Osteoblast (primary cell): ENCODE data around the gene CCDC7. TPM values are rescaled to one million over a fixed set of nuclear protein-coding genes. Genes with fewer than 3 reads are reported as not detected.
"Not testable (repeated sequence)": the region's sequence is repeated elsewhere in the genome, so short reads cannot be mapped to it uniquely, and the experiment has no call there.

ENCODE experiments used
- DNase-seq: peaks from one replicate; pipeline ENCODE4 v3.0.0; 2011; ENCODE audit warnings: low spot score, mixed read lengths; ENCODE audit not compliant: insufficient read length; ENCODE audit errors: missing footprints
- H2AFZ ChIP-seq: 2 replicates; pipeline ENCODE4 v1.6.0; 2011; ENCODE audit warnings: mild to moderate bottlenecking, low read length
- H3K27ac ChIP-seq: 2 replicates; pipeline ENCODE4 v1.5.1; 2011; ENCODE audit warnings: mild to moderate bottlenecking, low read depth, low read length, moderate library complexity
- H3K27me3 ChIP-seq: 2 replicates; pipeline ENCODE4 v1.6.0; 2012; ENCODE audit warnings: mild to moderate bottlenecking, control low read depth, inconsistent platforms, low read length, moderate library complexity; ENCODE audit not compliant: insufficient read depth
- H3K36me3 ChIP-seq: 2 replicates; pipeline ENCODE4 v1.5.1; 2011; ENCODE audit warnings: mild to moderate bottlenecking, low read length, control low read depth, moderate library complexity; ENCODE audit not compliant: insufficient read depth
- H3K4me1 ChIP-seq: 2 replicates; pipeline ENCODE4 v1.5.1; 2011; ENCODE audit warnings: mild to moderate bottlenecking, low read length, control low read depth, moderate library complexity; ENCODE audit not compliant: insufficient read depth
- H3K4me2 ChIP-seq: 2 replicates; pipeline ENCODE4 v1.6.0; 2011; ENCODE audit warnings: mild to moderate bottlenecking, low read length; ENCODE audit not compliant: insufficient read depth
- H3K4me3 ChIP-seq: fragments of 200-600 bp; sonication (generic); 3 replicates; pipeline ENCODE4 v1.5.1; 2012; ENCODE audit warnings: mild to moderate bottlenecking, low read length, inconsistent platforms; ENCODE audit not compliant: insufficient read depth
- H3K79me2 ChIP-seq: 2 replicates; pipeline ENCODE4 v1.6.0; 2012; ENCODE audit warnings: mild to moderate bottlenecking, low read length, control low read depth, inconsistent platforms; ENCODE audit not compliant: insufficient read depth
- H3K9me3 ChIP-seq: 2 replicates; pipeline ENCODE4 v1.5.1; 2011; ENCODE audit warnings: low read depth, low read length, control low read depth
- H4K20me1 ChIP-seq: 2 replicates; pipeline ENCODE4 v1.6.0; 2012; ENCODE audit warnings: mild to moderate bottlenecking, low read length, control low read depth; ENCODE audit not compliant: insufficient read depth
- total RNA-seq: library from RNA; depleted of rRNA; stranded (reverse); fragments of >200 nt; gene quantifications from 2 replicates; pipeline ENCODE4 v1.2.3, GENCODE V29; 2012
- TF ChIP-seq, protein P1 (sequence below): IDR thresholded peaks from 2 replicates; pipeline ENCODE4 v1.5.1; 2011; ENCODE audit warnings: mild to moderate bottlenecking, low read depth, low read length, moderate library complexity; ENCODE audit errors: extremely low read depth

The CCDC7 gene
- total RNA-seq, 1 donor = 22.4 TPM

DNA sequence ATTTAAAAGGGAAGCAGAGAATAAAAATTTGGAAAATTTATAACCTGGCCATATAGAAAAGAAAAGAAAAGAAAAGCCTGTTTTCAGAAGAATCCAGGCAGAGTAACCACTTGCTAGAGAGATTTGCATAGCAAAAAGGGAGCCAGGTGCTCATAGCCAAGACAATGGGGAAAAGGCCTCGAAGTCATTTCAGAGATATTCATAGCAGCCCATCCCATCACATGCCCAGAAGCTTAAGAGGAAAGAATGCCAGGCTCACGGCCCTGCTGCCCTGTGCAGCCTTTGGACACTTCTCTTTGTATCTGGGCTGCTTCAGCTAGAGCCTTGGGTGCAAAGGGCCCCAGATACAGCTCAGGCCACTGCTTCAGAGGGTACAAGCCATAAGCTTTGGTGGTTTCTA, 159.8 kb downstream of the CCDC7 start:
- Histone ChIP-seq H3K27ac (no peak overlapping the region), H3K4me3 (no peak overlapping the region)
- TF ChIP-seq, protein P1, sequence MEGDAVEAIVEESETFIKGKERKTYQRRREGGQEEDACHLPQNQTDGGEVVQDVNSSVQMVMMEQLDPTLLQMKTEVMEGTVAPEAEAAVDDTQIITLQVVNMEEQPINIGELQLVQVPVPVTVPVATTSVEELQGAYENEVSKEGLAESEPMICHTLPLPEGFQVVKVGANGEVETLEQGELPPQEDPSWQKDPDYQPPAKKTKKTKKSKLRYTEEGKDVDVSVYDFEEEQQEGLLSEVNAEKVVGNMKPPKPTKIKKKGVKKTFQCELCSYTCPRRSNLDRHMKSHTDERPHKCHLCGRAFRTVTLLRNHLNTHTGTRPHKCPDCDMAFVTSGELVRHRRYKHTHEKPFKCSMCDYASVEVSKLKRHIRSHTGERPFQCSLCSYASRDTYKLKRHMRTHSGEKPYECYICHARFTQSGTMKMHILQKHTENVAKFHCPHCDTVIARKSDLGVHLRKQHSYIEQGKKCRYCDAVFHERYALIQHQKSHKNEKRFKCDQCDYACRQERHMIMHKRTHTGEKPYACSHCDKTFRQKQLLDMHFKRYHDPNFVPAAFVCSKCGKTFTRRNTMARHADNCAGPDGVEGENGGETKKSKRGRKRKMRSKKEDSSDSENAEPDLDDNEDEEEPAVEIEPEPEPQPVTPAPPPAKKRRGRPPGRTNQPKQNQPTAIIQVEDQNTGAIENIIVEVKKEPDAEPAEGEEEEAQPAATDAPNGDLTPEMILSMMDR = no peak

DNA sequence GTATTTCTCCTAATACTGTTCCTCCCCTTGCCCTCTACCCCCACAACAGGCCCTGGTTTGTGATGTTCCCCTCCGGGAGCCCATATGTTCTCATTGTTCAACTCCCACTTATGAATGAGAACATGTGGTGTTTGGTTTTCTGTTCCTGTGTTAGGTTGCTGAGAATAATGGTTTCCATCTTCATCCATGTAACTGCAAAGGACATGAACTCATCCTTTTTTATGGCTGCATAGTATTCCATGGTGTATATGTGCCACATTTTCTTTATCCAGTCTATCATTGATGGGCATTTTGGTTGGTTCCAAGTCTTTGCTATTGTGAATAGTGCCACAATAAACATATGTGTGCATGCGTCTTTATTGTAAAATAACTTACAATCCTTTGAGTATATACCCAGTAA, 164.6 kb downstream of the CCDC7 start:
- H3K27ac ChIP-seq, DNase-seq, H4K20me1 ChIP-seq, H3K4me3 ChIP-seq, H3K4me1 ChIP-seq, H3K79me2 ChIP-seq, H3K4me2 ChIP-seq, H3K9me3 ChIP-seq, H3K36me3 ChIP-seq, H3K27me3 ChIP-seq, H2AFZ ChIP-seq: not testable (repeated sequence)

More for the DNA sequence above, 159.8 kb downstream of the CCDC7 start:
- no peak overlapping the region for H3K4me2 ChIP-seq
- DNase-seq = no peak
- H3K36me3 ChIP-seq = no peaks in the 10 kb centered on the region
- no peaks in the 10 kb centered on the region for H3K9me3 ChIP-seq
- H4K20me1 ChIP-seq = peaks cover 2% of the 10 kb centered on the region
- H2AFZ ChIP-seq = no peak overlapping the region
- H3K27me3 ChIP-seq = no peaks in the 10 kb centered on the region
- H3K4me1 ChIP-seq = no peaks in the 10 kb centered on the region
- H3K79me2 ChIP-seq = no peaks in the 10 kb centered on the region

DNA sequence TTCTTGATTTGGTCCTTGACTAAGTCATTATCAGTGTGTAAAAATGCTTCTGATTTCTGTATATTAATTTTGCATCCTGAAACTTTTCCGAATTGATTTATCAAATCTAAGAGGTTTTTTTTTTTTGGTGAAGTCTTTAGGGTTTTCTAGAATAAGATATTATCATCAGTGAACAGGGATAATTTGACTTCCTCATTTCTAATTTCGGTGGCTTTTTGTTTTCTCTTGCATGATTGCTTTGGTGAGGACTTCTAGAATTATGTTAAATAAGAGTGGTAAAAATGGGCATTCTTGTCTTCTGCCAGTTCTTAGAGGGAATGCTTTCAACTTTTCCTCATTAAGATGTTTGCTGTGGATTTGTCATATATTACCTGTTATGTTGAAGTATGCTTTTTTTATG, 170.5 kb downstream of the CCDC7 start:
- TF ChIP-seq, protein P1 = no peak
- H3K4me3 ChIP-seq = no peak overlapping the region
- no peaks in the 10 kb centered on the region for H3K36me3 ChIP-seq
- no peak overlapping the region for H2AFZ ChIP-seq
- no peak overlapping the region for H3K4me2 ChIP-seq
- no peaks in the 10 kb centered on the region for H4K20me1 ChIP-seq
- H3K27me3 ChIP-seq = no peaks in the 10 kb centered on the region
- no peak for DNase-seq
- no peaks in the 10 kb centered on the region for H3K79me2 ChIP-seq
- H3K4me1 ChIP-seq = no peaks in the 10 kb centered on the region
- no peak overlapping the region for H3K27ac ChIP-seq
- no peaks in the 10 kb centered on the region for H3K9me3 ChIP-seq

DNA sequence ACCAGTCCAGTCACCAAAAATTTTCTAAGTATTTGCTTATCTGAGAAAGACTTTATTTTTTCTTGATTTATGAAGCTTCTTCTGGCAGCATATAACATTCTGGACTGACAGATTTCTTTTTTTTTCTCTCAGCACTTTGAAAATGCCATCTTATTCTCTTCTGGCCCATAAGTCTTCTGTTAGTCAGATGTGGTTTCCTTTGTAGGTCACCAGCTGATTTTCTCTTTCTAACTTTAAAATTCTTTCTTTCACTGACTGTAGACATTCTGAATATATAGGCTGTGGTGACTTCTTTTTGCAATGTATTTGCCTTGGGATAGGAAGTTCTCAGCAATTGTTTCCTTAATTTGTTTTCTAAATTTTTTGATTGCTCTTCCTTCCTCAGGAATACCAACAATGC, 172.5 kb downstream of the CCDC7 start:
- Histone ChIP-seq H3K36me3 (no peaks in the 10 kb centered on the region), H3K4me2 (no peak overlapping the region), H3K79me2 (no peaks in the 10 kb centered on the region), H3K27me3 (no peaks in the 10 kb centered on the region), H3K27ac (no peak overlapping the region), H3K4me1 (no peaks in the 10 kb centered on the region), H4K20me1 (no peaks in the 10 kb centered on the region), H2AFZ (no peak overlapping the region), H3K4me3 (no peak overlapping the region), H3K9me3 (no peaks in the 10 kb centered on the region)
- TF ChIP-seq, protein P1 = no peak
- no peak for DNase-seq

DNA sequence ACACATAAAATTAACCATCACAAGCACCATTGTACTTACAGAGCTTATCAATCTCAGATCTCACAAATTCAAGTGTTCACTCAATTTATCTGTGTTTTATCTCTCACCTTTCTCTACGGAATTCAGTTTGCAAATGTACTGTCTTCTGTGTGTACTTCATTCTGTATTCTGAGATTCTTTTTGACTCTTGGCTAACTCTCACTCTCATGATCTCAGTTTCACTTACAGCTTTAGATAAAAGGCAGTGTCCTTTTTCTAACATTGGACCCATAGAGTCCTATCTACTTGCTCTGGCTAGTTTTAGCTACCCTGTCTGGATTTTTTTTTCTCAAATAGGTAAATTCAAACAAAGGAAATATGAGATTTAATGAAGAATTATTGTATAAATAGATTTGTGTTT, 176.0 kb downstream of the CCDC7 start:
- no peaks in the 10 kb centered on the region for H3K36me3 ChIP-seq
- no peak overlapping the region for H3K27ac ChIP-seq
- H3K79me2 ChIP-seq = no peaks in the 10 kb centered on the region
- H3K9me3 ChIP-seq = no peaks in the 10 kb centered on the region
- TF ChIP-seq, protein P1 = no peak
- H2AFZ ChIP-seq = no peak overlapping the region
- no peak overlapping the region for H3K4me2 ChIP-seq
- DNase-seq = no peak
- no peaks in the 10 kb centered on the region for H3K4me1 ChIP-seq
- H4K20me1 ChIP-seq = no peaks in the 10 kb centered on the region
- H3K4me3 ChIP-seq = no peak overlapping the region
- H3K27me3 ChIP-seq = no peaks in the 10 kb centered on the region
